HepG2 (cell line): ENCODE results near the gene DLST.

Source experiments
- CBX1 ChIP-seq: IDR thresholded peaks from one replicate; pipeline ENCODE4 v1.6.1; 2016; ENCODE audit warnings: antibody characterized with exemption, low read depth
- CTCF ChIP-seq: sonication (generic); formaldehyde crosslinking; IDR thresholded peaks from 2 replicates; pipeline ENCODE4 v1.5.0; 2020; ENCODE audit warnings: mild to moderate bottlenecking, missing genetic modification reagents, moderate library complexity
- FOXK1 ChIP-seq: sonication (generic); formaldehyde crosslinking; IDR thresholded peaks from 2 replicates; pipeline ENCODE4 v1.4.0; 2020; ENCODE audit warnings: low read depth, missing genetic modification reagents, borderline replicate concordance
- POLR2A ChIP-seq, 2 experiments: IDR thresholded peaks; 2 replicates each; pipeline ENCODE4 v1.6.1; 2011; ENCODE audit warnings: low read depth in 2 of 2, low read length in 2 of 2, mild to moderate bottlenecking in 1 of 2, moderate library complexity in 1 of 2; ENCODE audit not compliant: insufficient read depth in 1 of 2
- RBFOX2 ChIP-seq: fragments of 200-400 bp; formaldehyde crosslinking; IDR thresholded peaks from 2 replicates; pipeline ENCODE4 v1.6.1; 2017; ENCODE audit warnings: low read depth, mild to moderate bottlenecking, low read length
- SIN3A ChIP-seq: IDR thresholded peaks from 2 replicates; pipeline ENCODE4 v1.6.1; 2011; ENCODE audit warnings: low read depth, mild to moderate bottlenecking, control low read depth, low read length, borderline replicate concordance
- YY1 ChIP-seq: IDR thresholded peaks from 2 replicates; pipeline ENCODE4 v1.6.1; 2011; ENCODE audit warnings: low read length, low read depth, moderate library complexity, mild to moderate bottlenecking; ENCODE audit not compliant: insufficient read depth, insufficient replicate concordance
- ZBTB43 ChIP-seq: sonication (generic); formaldehyde crosslinking; conservative IDR thresholded peaks from 2 replicates; pipeline ENCODE4 v1.4.0; 2020; ENCODE audit warnings: missing genetic modification reagents
- ZSCAN25 ChIP-seq: sonication (generic); formaldehyde crosslinking; IDR thresholded peaks from 2 replicates; pipeline ENCODE4 v1.8.0; 2022; ENCODE audit warnings: mild to moderate bottlenecking, missing genetic modification reagents
- ZSCAN29 ChIP-seq: sonication (generic); formaldehyde crosslinking; conservative IDR thresholded peaks from 2 replicates; pipeline ENCODE4 v1.4.0; 2020; ENCODE audit warnings: mild to moderate bottlenecking, missing genetic modification reagents
- TF ChIP-seq, protein P1 (sequence below): sonication (generic); formaldehyde crosslinking; IDR thresholded peaks from 2 replicates; pipeline ENCODE4 v1.4.0; 2020; ENCODE audit warnings: mild to moderate bottlenecking, missing genetic modification reagents
- TF ChIP-seq, protein P2 (sequence below), 2 experiments: IDR thresholded peaks; 2 replicates each; pipeline ENCODE4 v1.6.1; 2011 to 2012; ENCODE audit warnings: low read length in 2 of 2, borderline replicate concordance in 1 of 2, low read depth in 1 of 2, mild to moderate bottlenecking in 1 of 2, moderate library complexity in 1 of 2
- TF ChIP-seq, protein P3 (sequence below), 2 experiments: sonication (generic) in 1 of 2; formaldehyde crosslinking in 1 of 2; IDR thresholded peaks; 2 replicates each; pipeline versions ENCODE4 v1.4.0 to v1.6.1; 2018 to 2020; ENCODE audit warnings: missing genetic modification reagents in 2 of 2, borderline replicate concordance in 1 of 2, low read depth in 1 of 2, mild to moderate bottlenecking in 1 of 2, missing biosample characterization in 1 of 2

DNA sequence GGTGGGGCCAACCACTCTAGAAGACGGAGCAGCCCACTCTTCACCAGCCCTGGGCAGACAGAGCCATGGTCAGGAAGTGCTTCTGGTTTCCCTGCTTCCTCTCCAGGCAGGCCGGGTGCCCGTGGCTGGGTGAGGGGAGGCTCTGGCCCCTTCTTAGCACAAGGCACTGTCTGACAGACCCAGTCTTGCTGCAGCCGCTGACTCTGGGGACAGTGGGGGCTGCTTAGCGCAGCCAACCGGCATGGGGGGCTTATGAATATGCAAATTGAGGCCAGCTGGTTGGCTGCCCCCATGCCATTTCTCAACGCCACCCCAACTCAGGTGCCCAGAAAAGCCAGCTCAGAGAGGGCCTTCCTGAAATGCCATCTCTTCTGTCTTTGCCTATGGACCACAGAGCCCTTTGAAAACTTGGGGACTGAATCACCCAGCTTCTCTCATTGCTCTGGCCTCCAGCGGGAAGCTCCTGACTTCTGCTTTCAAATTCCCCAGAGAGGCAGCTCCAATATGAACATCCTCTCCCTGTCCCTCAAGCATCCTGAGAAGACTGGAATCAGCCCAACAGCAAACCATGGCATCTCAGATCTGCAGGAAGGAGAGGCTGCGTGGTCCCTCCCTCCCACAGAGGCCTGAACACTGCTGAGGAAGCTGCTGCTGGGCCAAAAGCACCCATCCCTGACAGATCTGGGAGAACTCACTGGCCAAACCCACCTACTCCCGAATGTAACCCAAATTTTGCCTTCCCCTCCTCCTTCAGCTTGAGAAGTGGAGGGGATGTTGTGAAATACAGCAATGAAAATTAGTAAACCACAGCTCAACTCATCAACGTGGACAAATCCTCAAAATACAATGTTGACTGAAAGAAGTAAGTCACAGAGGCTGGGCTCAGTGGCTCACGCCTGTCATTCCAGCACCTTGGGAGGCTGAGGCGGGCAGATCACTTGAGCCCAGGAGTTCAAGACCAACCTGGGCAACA lies 5.5 kb upstream of the DLST start, which contains the start of gene PROX2:
- TF ChIP-seq CTCF (CRISPR knock-in tag): no peak
- TF ChIP-seq CBX1: no peak
- TF ChIP-seq YY1: no peak
- TF ChIP-seq, protein P1, sequence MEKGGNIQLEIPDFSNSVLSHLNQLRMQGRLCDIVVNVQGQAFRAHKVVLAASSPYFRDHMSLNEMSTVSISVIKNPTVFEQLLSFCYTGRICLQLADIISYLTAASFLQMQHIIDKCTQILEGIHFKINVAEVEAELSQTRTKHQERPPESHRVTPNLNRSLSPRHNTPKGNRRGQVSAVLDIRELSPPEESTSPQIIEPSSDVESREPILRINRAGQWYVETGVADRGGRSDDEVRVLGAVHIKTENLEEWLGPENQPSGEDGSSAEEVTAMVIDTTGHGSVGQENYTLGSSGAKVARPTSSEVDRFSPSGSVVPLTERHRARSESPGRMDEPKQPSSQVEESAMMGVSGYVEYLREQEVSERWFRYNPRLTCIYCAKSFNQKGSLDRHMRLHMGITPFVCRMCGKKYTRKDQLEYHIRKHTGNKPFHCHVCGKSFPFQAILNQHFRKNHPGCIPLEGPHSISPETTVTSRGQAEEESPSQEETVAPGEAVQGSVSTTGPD (CRISPR knock-in tag): no peak
- no peak for TF ChIP-seq ZBTB43
- TF ChIP-seq, protein P2, sequence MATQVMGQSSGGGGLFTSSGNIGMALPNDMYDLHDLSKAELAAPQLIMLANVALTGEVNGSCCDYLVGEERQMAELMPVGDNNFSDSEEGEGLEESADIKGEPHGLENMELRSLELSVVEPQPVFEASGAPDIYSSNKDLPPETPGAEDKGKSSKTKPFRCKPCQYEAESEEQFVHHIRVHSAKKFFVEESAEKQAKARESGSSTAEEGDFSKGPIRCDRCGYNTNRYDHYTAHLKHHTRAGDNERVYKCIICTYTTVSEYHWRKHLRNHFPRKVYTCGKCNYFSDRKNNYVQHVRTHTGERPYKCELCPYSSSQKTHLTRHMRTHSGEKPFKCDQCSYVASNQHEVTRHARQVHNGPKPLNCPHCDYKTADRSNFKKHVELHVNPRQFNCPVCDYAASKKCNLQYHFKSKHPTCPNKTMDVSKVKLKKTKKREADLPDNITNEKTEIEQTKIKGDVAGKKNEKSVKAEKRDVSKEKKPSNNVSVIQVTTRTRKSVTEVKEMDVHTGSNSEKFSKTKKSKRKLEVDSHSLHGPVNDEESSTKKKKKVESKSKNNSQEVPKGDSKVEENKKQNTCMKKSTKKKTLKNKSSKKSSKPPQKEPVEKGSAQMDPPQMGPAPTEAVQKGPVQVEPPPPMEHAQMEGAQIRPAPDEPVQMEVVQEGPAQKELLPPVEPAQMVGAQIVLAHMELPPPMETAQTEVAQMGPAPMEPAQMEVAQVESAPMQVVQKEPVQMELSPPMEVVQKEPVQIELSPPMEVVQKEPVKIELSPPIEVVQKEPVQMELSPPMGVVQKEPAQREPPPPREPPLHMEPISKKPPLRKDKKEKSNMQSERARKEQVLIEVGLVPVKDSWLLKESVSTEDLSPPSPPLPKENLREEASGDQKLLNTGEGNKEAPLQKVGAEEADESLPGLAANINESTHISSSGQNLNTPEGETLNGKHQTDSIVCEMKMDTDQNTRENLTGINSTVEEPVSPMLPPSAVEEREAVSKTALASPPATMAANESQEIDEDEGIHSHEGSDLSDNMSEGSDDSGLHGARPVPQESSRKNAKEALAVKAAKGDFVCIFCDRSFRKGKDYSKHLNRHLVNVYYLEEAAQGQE (IDR thresholded peaks at IDR 0.05; ENCODE audit: borderline replicate concordance in 1 of 2, low read depth in 1 of 2, low read length in 2 of 2): no peak
- TF ChIP-seq POLR2A (IDR thresholded peaks at IDR 0.05; ENCODE audit: insufficient read depth in 1 of 2, low read depth in 2 of 2, low read length in 2 of 2): no peak
- TF ChIP-seq ZSCAN25 (CRISPR knock-in tag): no peak
- TF ChIP-seq FOXK1 (CRISPR knock-in tag): no peak
- TF ChIP-seq, protein P3, sequence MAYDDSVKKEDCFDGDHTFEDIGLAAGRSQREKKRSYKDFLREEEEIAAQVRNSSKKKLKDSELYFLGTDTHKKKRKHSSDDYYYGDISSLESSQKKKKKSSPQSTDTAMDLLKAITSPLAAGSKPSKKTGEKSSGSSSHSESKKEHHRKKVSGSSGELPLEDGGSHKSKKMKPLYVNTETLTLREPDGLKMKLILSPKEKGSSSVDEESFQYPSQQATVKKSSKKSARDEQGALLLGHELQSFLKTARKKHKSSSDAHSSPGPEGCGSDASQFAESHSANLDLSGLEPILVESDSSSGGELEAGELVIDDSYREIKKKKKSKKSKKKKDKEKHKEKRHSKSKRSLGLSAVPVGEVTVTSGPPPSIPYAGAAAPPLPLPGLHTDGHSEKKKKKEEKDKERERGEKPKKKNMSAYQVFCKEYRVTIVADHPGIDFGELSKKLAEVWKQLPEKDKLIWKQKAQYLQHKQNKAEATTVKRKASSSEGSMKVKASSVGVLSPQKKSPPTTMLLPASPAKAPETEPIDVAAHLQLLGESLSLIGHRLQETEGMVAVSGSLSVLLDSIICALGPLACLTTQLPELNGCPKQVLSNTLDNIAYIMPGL (CRISPR knock-in tag; IDR thresholded peaks at IDR 0.05; ENCODE audit: borderline replicate concordance in 1 of 2, low read depth in 1 of 2): no peak
- TF ChIP-seq RBFOX2: no peak
- no peak for TF ChIP-seq SIN3A
- no peak for TF ChIP-seq ZSCAN29 (CRISPR knock-in tag)
